Kasumi-1 (cell line): ENCODE data around the gene TUBA4A.
A peak's percentile ranks its signal among the peaks of the same experiment; 100 is the strongest.
"Not testable (repeated sequence)": the region's sequence is repeated elsewhere in the genome, so short reads cannot be mapped to it uniquely, and the experiment has no call there.

Experiments used
- DNase-seq, 2 experiments: peaks; one replicate each; lab custom pipeline; 2025; lab: John Stamatoyannopoulos, UW

TUBA4A gene

DNA sequence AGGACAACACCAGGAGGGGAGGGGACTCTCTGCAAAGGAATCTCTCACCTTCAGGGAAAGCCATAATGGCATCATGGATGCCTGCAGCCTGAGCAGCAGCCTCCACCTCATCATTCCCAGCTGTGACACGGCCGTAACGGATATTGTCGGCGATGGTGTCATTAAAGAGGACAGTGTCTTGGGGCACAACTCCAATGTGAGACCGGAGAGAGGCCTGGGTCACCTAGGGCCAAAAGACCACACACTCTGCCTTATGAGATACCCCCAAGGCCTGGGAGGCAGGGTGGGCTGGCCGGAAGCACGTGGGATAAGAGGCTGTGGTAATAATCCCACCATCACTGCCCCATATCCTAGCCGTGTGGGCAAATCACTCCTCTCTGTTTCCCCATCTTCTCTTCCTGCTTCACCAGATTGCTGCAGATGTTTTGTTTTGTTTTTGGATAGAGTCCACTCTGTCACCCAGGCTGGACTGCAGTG is 42.8 kb downstream of the TUBA4A start:
- no peak for DNase-seq

DNA sequence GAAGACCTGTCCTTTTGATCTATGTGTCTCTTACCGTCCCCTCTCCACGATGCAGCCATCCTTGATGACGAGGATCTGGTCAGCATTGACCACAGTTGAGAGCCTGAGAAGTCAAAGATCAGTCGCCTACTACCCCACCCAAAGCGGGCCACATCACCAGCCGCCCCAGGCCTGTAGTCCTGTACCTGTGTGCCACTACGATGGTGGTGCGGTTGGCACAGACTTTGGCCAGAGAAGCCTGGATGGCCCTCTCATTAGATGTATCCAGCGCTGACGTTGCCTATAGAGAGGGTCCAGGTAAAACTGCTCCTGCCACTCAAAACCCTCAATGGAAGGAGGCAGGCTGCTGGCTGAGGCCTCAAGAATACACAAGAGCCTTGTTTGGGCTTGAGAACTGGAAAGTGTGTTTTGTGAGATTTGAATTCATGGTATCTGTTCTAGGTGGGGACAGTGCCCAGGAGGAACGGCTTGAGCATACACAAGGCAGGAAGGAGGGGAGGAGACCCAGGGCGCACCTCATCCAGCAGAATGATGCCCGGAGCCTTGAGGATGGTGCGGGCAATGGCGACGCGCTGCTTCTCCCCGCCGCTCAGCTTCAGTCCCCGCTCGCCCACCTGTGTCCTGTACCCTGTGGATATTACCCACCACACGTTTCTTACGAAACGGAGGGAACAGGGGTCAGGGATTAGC is 43.4 kb downstream of the TUBA4A start:
- no peak for DNase-seq

DNA sequence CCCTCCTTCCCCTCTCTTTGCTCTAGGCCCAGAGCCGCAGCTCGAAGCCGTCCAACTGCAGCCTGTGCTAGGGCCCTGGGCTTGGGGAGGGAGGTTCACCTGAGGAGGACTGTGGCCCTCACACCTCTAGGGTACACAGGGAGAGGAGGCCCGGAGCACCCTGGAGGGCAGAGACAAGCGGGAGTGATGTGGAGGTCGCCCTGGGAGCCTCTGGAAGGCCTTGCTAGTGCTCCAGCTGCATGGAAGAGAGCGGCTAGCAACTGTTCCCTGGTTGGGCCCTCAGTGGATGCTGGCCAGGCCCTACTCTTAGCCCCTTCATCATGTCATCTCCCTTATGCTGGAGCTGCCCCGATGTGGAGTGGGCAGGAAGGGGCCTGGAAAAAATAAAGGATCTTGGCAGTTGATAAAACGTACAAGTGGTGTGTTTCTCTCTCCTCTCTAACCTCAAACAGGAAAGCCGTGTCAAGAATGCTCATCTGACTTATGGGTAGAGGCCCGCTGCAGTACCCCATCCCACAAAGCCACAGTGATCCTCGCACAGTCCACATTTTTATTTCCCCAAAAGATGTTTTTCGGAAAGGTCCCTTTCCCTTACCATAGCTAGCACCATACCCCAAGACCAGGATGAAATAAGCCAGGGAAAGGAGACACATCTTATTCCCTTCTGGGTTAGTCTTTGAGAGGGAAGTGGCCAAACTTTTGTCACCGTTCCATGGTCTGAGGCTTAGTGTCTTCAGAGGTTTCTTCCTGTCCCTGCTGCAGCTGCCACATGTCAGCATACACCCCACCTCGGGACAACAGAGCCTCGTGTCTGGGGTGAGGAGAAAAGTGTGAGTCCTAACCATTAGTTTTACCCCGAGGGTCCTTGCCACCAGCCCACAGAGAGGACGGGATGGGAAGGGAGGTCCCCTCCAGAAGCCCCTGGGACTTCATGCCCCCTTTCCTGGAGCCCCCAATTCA is 44.2 kb downstream of the TUBA4A start:
- peak; percentile 56 to 65 for DNase-seq

DNA sequence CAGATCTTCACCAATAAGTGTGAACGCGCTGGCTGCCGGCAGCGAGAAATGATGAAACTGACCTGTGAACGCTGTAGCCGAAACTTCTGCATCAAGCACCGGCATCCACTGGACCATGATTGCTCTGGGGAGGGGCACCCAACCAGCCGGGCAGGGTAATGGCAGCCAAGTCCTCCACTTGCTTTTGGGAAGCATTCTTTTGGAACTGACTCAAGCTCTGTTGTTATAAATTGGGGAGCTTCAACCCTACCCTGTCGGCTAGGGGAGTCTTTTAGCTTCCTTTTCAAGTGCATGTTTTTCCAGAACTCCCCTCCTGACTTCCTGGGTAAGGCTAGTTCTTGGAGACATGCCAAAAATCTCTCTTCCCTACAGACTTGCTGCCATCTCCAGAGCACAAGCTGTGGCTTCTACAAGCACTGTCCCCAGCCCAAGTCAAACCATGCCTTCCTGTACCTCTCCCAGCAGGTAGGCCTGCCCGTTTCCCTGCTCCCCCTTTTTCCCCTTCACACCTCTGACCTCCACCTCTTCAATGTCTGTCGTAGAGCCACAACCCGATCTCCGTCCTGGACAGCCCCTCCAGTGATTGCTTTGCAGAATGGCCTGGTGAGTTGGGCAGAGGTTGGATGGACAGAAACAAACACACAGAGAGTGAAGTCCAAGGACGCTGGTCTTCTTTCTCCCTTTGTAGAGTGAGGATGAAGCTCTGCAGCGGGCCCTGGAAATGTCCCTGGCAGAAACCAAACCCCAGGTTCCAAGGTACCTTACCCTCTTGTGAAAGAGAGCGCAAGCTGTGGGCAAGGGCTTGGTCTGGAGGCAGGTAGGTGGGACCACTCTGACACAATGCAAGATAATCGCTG is 45.6 kb downstream of the TUBA4A start:
- no peak for DNase-seq

DNA sequence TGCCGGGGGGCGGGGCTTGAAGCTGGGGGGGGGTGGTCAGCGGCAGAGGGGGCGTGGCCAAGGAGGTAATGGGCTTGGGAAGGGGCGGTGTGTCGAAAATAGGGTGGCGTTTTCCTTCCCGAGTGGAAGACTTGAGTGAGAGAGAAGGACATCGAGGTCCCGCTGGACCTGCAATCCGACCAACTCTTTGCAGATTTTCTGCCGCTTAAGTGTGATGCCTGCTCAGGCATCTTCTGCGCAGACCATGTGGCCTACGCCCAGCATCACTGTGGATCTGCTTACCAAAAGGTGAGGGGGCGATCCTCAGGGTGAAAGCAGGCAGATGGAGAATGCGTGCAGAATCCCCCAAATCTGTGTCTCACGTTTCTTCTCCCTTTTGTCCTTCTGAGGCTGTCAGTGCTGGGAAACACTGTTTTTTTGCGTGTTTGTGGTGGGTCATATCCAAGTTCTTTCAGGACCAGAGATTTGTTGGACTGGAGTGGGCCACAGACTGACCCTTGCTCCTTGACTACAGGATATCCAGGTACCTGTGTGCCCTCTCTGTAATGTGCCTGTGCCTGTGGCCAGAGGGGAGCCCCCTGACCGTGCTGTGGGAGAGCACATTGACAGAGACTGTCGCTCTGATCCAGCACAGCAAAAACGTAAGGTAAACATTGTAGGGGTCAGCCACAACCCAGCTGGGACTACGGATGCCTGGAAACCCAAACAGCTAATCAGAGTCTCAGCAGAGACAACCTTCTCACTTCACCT is 46.4 kb downstream of the TUBA4A start:
- no peak for DNase-seq

DNA sequence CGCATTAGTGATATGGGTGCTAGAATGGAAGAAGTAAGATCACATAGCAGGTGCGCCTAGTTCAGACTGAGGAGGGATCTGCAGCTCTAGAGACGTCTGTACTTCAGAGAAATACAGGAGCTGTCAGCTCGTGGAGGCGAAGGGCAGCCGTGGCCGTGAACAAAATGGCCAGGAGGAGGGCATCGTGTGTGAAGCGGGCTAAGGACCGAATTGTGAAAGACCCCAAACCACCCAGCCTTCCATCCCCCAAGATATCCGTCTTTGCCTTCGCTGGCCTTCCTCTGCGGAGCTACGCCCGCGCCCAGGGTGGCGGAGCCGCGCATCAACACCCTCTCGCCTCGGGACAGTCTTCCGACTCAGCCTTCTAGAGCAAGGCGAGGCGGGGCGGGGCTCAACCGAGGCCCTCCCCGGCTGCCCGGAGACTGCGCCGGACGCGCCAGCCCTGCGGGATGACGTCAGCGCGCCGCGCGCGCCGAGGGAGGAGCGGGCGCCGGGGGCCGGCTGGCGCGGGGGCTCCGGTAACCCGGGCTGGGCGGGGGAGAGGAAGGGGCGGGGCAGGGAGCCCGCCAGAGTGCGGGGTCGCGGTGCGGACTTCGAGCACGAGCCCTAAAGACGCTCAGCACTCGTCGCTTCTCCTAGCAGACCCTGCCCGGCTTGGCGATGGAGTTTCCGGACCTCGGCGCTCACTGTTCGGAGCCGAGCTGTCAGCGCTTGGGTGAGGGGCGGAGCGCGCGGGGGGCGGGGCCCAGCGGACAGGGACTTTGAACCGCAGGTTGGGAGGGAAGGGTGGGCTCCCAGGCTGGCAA is 47.2 kb downstream of the TUBA4A start, which contains the start of gene ZFAND2B:
Gene ZFAND2B, plus strand, starts transcription at position 455 of the 806 bp plus-strand sequence. Its CDS starts 206 bp downstream, at position 661.
- DNase-seq, result peak; percentile 72

DNA sequence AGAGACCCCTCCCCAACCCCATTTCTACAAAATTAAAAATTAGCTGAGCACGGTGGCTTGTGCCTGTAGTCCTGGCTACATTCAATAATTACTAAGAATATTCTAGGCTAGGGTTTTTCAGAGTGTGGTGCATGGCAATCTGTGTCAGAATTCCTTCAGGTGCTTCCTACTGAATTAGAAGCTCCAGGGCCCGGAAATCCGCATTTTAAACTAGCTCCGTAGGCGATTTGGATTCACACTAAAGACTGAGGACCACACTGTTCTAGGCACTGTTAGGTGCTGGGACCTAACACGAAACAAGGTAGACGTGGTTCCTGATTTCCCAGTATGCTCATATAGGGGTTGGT is 47.8 kb downstream of the TUBA4A start:
- DNase-seq, result no peak

DNA sequence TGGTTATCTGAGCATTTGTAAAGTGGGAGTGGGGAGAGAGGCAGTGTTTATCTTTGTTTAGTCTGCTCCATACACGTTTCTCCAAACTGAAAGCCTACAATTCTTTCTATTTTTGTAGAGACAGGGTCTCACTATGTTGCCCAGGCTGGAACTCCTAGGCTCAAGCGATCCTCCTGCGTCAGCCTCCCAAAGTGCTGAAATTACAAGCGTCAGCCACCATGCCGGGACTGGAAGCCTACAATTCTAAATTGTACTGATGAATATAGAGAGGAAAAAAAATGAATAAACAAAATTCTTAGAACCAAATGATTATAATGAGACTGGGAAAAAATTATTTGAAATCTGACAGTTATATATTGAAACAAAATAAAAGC is 48.6 kb downstream of the TUBA4A start:
- no peak for DNase-seq

DNA sequence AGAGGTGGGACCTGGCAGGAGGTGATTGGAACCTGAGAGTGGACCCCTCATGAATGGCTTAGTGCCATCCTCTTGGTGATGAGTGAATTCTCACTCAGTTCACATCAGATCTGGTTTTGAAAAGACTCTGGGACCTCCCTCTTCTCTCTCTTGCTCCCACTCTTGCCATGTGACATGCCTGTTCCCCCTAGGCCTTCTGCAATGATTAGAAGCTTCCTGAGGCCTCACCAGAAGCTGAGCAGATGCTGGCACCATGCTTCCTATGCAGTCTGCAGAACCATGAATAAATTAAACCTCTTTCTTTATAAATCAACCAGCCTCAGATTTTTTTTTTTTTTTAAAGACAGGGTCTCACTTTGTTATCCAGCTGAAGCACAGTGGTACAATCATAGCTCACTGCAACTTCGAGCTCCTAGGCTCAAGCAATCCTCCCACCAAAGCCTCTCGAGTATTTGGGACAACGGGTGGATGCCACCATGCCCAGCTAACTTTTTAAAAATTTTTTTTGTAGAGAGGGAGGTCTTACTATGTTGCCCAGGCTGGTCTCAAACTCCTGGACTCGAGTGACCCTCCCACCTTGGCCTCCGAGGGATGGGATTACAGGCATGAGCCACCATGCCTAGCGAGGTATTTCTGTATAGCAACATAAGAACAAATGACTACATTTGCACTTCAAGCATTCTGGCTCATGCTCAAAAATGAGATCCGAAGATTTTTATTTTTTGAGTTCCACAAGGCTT is 49.1 kb downstream of the TUBA4A start:
- no peak for DNase-seq

DNA sequence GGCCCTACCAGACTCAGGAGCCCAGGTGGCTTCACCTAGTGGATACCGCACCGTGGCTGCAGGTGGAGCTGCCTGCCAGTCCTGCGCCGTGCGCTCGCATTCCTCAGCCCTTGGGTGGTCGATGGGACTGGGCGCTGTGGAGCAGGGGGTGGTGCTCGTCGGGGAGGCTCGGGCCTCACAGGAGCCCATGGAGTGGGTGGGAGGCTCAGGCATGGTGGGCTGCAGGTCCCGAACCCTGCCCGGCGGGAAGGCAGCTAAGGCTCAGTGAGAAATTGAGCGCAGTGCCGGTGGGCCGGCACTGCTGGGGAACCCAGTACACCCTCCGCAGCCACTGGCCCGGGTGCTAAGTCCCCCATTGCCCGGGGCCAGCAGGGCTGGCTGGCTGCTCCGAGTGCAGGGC is 52.4 kb downstream of the TUBA4A start:
- DNase-seq, result not testable (repeated sequence)

DNA sequence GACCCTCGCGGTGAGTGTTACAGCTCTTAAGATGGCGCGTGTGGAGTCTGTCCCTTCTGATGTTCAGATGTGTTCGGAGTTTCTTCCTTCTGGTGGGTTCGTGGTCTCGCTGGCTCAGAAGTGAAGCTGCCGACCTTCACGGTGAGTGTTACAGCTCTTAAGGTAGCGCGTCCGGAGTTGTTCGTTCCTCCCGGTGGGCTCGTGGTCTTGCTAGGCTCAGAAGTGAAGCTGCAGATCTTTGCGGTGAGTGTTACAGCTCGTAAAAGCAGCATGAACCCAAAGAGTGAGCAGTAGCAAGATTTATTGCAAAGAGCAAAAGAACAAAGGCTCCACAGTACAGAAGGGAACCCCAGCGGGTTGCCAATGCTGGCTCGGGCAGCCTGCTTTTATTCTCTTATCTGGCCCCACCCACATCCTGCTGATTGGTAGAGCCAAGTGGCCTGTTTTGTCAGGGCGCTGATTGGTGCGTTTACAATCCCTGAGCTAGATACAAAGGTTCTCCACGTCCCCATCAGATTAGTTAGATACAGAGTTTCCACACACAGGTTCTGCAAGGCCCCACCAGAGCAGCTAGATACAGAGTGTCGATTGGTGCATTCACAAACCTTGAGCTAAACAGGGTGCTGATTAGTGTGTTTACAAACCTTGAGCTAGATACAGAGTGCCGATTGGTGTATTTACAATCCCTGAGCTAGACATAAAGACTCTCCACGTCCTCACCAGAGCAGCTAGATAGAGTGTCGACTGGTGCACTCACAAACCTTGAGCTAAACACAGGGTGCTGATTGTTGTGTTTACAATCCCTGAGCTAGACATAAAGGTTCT is 53.0 kb downstream of the TUBA4A start:
- not testable (repeated sequence) for DNase-seq
